GM23248 (cell line): ENCODE measurements around the gene OLFM1.

Experiments
- EZH2 ChIP-seq: fragments of 200-600 bp; sonication (generic); IDR thresholded peaks from 2 replicates; pipeline ENCODE4 v1.6.1; 2018; ENCODE audit warnings: antibody characterized with exemption, mild to moderate bottlenecking; ENCODE audit not compliant: insufficient read depth, poor library complexity, severe bottlenecking
- EZH2phosphoT487 ChIP-seq: fragments of 200-600 bp; sonication (generic); IDR thresholded peaks from 2 replicates; pipeline ENCODE4 v1.6.1; 2018; ENCODE audit warnings: antibody characterized with exemption, moderate library complexity, mild to moderate bottlenecking, low read depth; ENCODE audit not compliant: insufficient read depth

DNA sequence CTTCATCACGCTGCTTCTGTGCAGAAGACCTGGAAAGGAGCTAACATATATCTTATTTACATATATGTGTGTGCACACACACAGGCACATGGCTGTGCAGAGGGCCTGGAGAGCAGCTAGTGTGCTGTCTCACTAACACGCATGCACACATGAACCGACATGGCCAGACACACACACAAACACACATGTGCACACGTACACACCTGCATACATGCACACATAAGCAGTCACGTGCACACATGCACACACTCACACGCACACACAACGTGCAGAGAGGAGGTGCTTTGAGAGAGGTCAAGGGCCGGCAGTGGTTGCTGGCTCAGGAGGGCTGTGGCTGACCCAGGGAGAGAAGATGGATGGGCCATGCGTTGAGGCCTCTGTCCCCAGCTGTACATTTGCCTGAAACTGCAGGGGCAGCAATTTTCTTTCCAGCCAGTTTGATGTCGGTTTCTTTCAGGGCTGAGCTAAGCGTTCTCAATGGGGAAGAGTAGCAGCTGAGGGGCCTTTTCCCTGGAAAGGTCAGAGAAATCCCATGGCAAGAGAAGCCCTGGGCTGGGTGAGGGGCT is 66.7 kb downstream of the OLFM1 start:
- TF ChIP-seq EZH2 (no peak), EZH2phosphoT487 (no peak)
